ENCODE results near the gene TDRD12. TPM values are rescaled to one million over a fixed set of nuclear protein-coding genes. Genes with fewer than 3 reads are reported as not detected.

The TDRD12 gene
- total and polyA plus RNA-seq, 2 of the 13 experiments (the other 11 are each of a cell fraction or from before 2014, with no cell fraction given) = 0.03 to 0.40 TPM

- TF ChIP-seq ZNF704 (CRISPR knock-in tag; IDR thresholded peaks at IDR 0.05; ENCODE audit: borderline replicate concordance) (no peak), GRHL1 (CRISPR knock-in tag; conservative IDR thresholded peaks at IDR 0.05) (no peak), ZNF770 (CRISPR knock-in tag; IDR thresholded peaks at IDR 0.05) (peak; percentile 38; the same call in 1 of the 2 replicates), LBX2 (CRISPR knock-in tag; IDR thresholded peaks at IDR 0.05; ENCODE audit: borderline replicate concordance) (no peak), ZNF350 (CRISPR knock-in tag; IDR thresholded peaks at IDR 0.05; ENCODE audit: borderline replicate concordance, low read depth) (no peak), CCDC6 (CRISPR knock-in tag; IDR thresholded peaks at IDR 0.05) (no peak), ELF1 (CRISPR knock-in tag; IDR thresholded peaks at IDR 0.05) (no peak), ZNF329 (CRISPR knock-in tag; IDR thresholded peaks at IDR 0.05; ENCODE audit: low read depth) (no peak), ZNF382 (CRISPR knock-in tag; IDR thresholded peaks at IDR 0.05; ENCODE audit: borderline replicate concordance) (no peak), ZNF501 (CRISPR knock-in tag; IDR thresholded peaks at IDR 0.05) (no peak), MLXIP (CRISPR knock-in tag; IDR thresholded peaks at IDR 0.05; ENCODE audit: borderline replicate concordance) (no peak), POLR2AphosphoS5 (IDR thresholded peaks at IDR 0.05; ENCODE audit: low read depth, low read length) (peak; percentile 70), E2F5 (CRISPR knock-in tag; conservative IDR thresholded peaks at IDR 0.05) (no peak), ZNF644 (CRISPR knock-in tag; IDR thresholded peaks at IDR 0.05; ENCODE audit: low read depth) (no peak), RBFOX2 (IDR thresholded peaks at IDR 0.05; ENCODE audit: low read depth, low read length) (peak; percentile 52; the same call in 1 of the 2 replicates), KDM6A (CRISPR knock-in tag; IDR thresholded peaks at IDR 0.05; ENCODE audit: low read depth) (0 out of 2 replicates have a peak, but pooled peaks have one; percentile 16), GLMP (CRISPR knock-in tag; IDR thresholded peaks at IDR 0.05; ENCODE audit: borderline replicate concordance) (no peak), PRMT3 (CRISPR knock-in tag; IDR thresholded peaks at IDR 0.05; ENCODE audit: borderline replicate concordance, low read depth) (no peak), ARNT (IDR thresholded peaks at IDR 0.05) (no peak)
These were observed 149.9 kb downstream of the TDRD12 start, which contains the start of gene SLC7A9 (continued) for GRCh38 chr19:32869369-32869965.

All from HepG2 (cell line).